Neural cell (in vitro differentiated cells): ENCODE data around the gene MYOM1. TPM values are rescaled to one million over a fixed set of nuclear protein-coding genes. Genes with fewer than 3 reads are reported as not detected.

Experiments
- H2AFZ ChIP-seq: fragments of 200-600, 300-800 bp; sonication (generic), shearing (Covaris generic); 2 replicates; pipeline ENCODE4 v1.6.0; 2014; ENCODE audit warnings: low read depth, mild to moderate bottlenecking, antibody characterized with exemption, low read length, moderate library complexity
- H3F3A ChIP-seq: fragments of 200-600 bp; shearing (Covaris generic); 2 replicates; pipeline ENCODE4 v1.6.1; 2016; ENCODE audit warnings: mild to moderate bottlenecking, moderate library complexity, mixed read lengths, antibody characterized with exemption, low read length; ENCODE audit not compliant: insufficient read depth, poor library complexity, severe bottlenecking
- H3K27ac ChIP-seq: fragments of 200-600, 300-800 bp; sonication (generic), shearing (Covaris generic); 2 replicates; pipeline ENCODE4 v1.5.1; 2014; ENCODE audit warnings: mild to moderate bottlenecking, low read length, moderate library complexity
- H3K27me3 ChIP-seq: fragments of 300-800, 200-600 bp; sonication (generic), shearing (Covaris generic); 2 replicates; pipeline ENCODE4 v1.6.0; 2014; ENCODE audit warnings: mild to moderate bottlenecking, low read depth, low read length, moderate library complexity; ENCODE audit not compliant: insufficient read depth
- H3K36me3 ChIP-seq: fragments of 300-800, 200-600 bp; sonication (generic), shearing (Covaris generic); 2 replicates; pipeline ENCODE4 v1.5.1; 2014; ENCODE audit warnings: mild to moderate bottlenecking, antibody characterized with exemption, low read length, moderate library complexity; ENCODE audit not compliant: insufficient read depth
- H3K4me2 ChIP-seq: fragments of 300-800, 200-600 bp; sonication (generic), shearing (Covaris generic); 2 replicates; pipeline ENCODE4 v1.6.0; 2014; ENCODE audit warnings: mild to moderate bottlenecking, low read length
- H3K4me3 ChIP-seq: fragments of 300-800, 200-600 bp; sonication (generic), shearing (Covaris generic); 2 replicates; pipeline ENCODE4 v1.5.1; 2014; ENCODE audit warnings: mild to moderate bottlenecking, low read length, moderate library complexity
- H3K79me2 ChIP-seq: fragments of 200-600 bp; shearing (Covaris generic); replicated peaks from 2 replicates; pipeline ENCODE4 v1.6.0; 2014; ENCODE audit warnings: mild to moderate bottlenecking, low read length, moderate library complexity; ENCODE audit not compliant: insufficient read depth
- H3K9ac ChIP-seq: fragments of 300-800, 200-600 bp; sonication (generic), shearing (Covaris generic); 2 replicates; pipeline ENCODE4 v1.6.1; 2016; ENCODE audit warnings: mild to moderate bottlenecking, low read length, mixed read lengths
- H3K9me2 ChIP-seq: fragments of 200-600 bp; shearing (Covaris generic); 2 replicates; pipeline ENCODE4 v1.6.1; 2016; ENCODE audit warnings: mild to moderate bottlenecking, low read length, mixed read lengths; ENCODE audit not compliant: insufficient read depth
- H3K9me3 ChIP-seq: fragments of 200-600, 300-800 bp; sonication (generic), shearing (Covaris generic); 2 replicates; pipeline ENCODE4 v1.6.1; 2016; ENCODE audit warnings: mild to moderate bottlenecking, mixed run types, low read length, moderate library complexity, mixed read lengths
- H4K20me1 ChIP-seq: fragments of 200-600 bp; shearing (Covaris generic); 2 replicates; pipeline ENCODE4 v1.6.1; 2016; ENCODE audit warnings: mild to moderate bottlenecking, mixed run types; ENCODE audit not compliant: insufficient read depth
- CTCF ChIP-seq: fragments of 450-650 bp; IDR thresholded peaks from 2 replicates; pipeline ENCODE4 v1.5.1; 2014; ENCODE audit warnings: antibody characterized with exemption, mild to moderate bottlenecking, moderate library complexity; ENCODE audit not compliant: poor library complexity, severe bottlenecking
- EP300 ChIP-seq: fragments of 450-650 bp; conservative IDR thresholded peaks from 2 replicates; pipeline ENCODE4 v1.6.1; 2014; ENCODE audit warnings: antibody characterized with exemption, mild to moderate bottlenecking, moderate library complexity; ENCODE audit not compliant: poor library complexity, severe bottlenecking
- EZH2 ChIP-seq: fragments of 200-600, 300-800 bp; shearing (Covaris generic), sonication (generic); IDR thresholded peaks from 2 replicates; pipeline ENCODE4 v1.6.1; 2014; ENCODE audit warnings: antibody characterized with exemption, low read length, borderline replicate concordance, mild to moderate bottlenecking; ENCODE audit not compliant: insufficient read depth, poor library complexity, severe bottlenecking
- MXI1 ChIP-seq: fragments of 450-650 bp; conservative IDR thresholded peaks from 2 replicates; pipeline ENCODE4 v1.6.1; 2014; ENCODE audit warnings: antibody characterized with exemption, mild to moderate bottlenecking; ENCODE audit not compliant: poor library complexity, severe bottlenecking
- POLR2AphosphoS5 ChIP-seq: IDR thresholded peaks from 2 replicates; pipeline ENCODE4 v1.6.1; 2012
- RAD21 ChIP-seq: fragments of 450-650 bp; conservative IDR thresholded peaks from 2 replicates; pipeline ENCODE4 v1.6.1; 2014; ENCODE audit warnings: antibody characterized with exemption, mild to moderate bottlenecking, moderate library complexity
- REST ChIP-seq: IDR thresholded peaks from 2 replicates; pipeline ENCODE4 v1.6.1; 2012; ENCODE audit warnings: borderline replicate concordance
- SMC3 ChIP-seq: fragments of 450-650 bp; conservative IDR thresholded peaks from 2 replicates; pipeline ENCODE4 v1.6.1; 2014; ENCODE audit warnings: antibody characterized with exemption, mild to moderate bottlenecking, moderate library complexity; ENCODE audit not compliant: poor library complexity
- TAF1 ChIP-seq: IDR thresholded peaks from 2 replicates; pipeline ENCODE4 v1.6.1; 2012; ENCODE audit warnings: low read depth
- polyA plus RNA-seq: library from polyadenylated mRNA; depleted of rRNA; stranded (reverse); fragments of >200 nt; gene quantifications from 2 replicates; pipeline ENCODE4 v1.2.3, GENCODE V29; 2014

Gene MYOM1
- polyA plus RNA-seq, 1 donor from 2014 or later, result 1.7 TPM

GRCh38 chr18:3069671-3070433, 149.9 kb downstream of the MYOM1 start:
- Histone ChIP-seq H3K27me3 (no peaks in the 10 kb centered on the region), H2AFZ (no peak overlapping the region), H3F3A (no peaks in the 10 kb centered on the region), H3K9me2 (no peaks in the 10 kb centered on the region), H3K27ac (no peak overlapping the region), H3K4me3 (no peak overlapping the region), H3K9ac (no peak overlapping the region), H3K79me2 (no peaks in the 10 kb centered on the region), H4K20me1 (no peaks in the 10 kb centered on the region), H3K36me3 (no peaks in the 10 kb centered on the region), H3K9me3 (no peaks in the 10 kb centered on the region), H3K4me2 (no peak overlapping the region)
- TF ChIP-seq TAF1 (no peak), RAD21 (no peak), MXI1 (no peak), EZH2 (no peak), SMC3 (no peak), REST (no peak), POLR2AphosphoS5 (no peak), CTCF (no peak), EP300 (no peak)

- Histone ChIP-seq H3K9ac (no peak overlapping the region), H3K4me2 (no peak overlapping the region), H2AFZ (no peak overlapping the region), H3K36me3 (no peaks in the 10 kb centered on the region), H4K20me1 (no peaks in the 10 kb centered on the region), H3K27me3 (no peaks in the 10 kb centered on the region), H3F3A (no peaks in the 10 kb centered on the region), H3K4me3 (no peak overlapping the region), H3K27ac (no peak overlapping the region), H3K79me2 (no peaks in the 10 kb centered on the region), H3K9me3 (no peaks in the 10 kb centered on the region), H3K9me2 (no peaks in the 10 kb centered on the region)
- no peak for TF ChIP-seq SMC3
- TF ChIP-seq POLR2AphosphoS5, result no peak
- TF ChIP-seq TAF1, result no peak
- no peak for TF ChIP-seq EZH2
- TF ChIP-seq REST, result no peak
- TF ChIP-seq MXI1, result no peak
- no peak for TF ChIP-seq CTCF
- no peak for TF ChIP-seq EP300
- TF ChIP-seq RAD21, result no peak
These were observed 152.0 kb downstream of the MYOM1 start for GRCh38 chr18:3067722-3068121.
